Measurements from ENCODE around the gene RNASE8. TPM values are rescaled to one million over a fixed set of nuclear protein-coding genes. Genes with fewer than 3 reads are reported as not detected.

The RNASE8 gene
- total RNA-seq, 1 experiment from 2014 or later = not detected

DNA sequence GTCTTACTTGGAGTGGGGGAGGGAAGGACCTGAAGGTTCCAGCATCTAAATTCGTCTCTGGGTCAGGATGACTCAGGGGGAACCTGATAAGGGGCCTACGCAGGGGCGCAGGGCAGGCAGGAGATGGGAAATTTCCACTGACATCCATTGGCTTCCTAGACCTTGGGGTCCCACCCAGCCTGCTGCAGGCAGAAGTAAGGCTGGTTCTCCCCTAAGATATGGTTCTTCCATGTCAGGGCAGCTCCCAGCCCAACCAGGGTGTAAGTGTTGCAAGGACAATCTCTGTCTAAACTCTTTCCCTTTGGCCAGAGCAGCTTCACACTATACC, 30.7 kb upstream of the RNASE8 start:
- no peak for TF ChIP-seq SP1 (CRISPR knock-in tag; conservative IDR thresholded peaks at IDR 0.05)
- TF ChIP-seq MLX (CRISPR knock-in tag; IDR thresholded peaks at IDR 0.05) = no peak
- TF ChIP-seq, protein P1, sequence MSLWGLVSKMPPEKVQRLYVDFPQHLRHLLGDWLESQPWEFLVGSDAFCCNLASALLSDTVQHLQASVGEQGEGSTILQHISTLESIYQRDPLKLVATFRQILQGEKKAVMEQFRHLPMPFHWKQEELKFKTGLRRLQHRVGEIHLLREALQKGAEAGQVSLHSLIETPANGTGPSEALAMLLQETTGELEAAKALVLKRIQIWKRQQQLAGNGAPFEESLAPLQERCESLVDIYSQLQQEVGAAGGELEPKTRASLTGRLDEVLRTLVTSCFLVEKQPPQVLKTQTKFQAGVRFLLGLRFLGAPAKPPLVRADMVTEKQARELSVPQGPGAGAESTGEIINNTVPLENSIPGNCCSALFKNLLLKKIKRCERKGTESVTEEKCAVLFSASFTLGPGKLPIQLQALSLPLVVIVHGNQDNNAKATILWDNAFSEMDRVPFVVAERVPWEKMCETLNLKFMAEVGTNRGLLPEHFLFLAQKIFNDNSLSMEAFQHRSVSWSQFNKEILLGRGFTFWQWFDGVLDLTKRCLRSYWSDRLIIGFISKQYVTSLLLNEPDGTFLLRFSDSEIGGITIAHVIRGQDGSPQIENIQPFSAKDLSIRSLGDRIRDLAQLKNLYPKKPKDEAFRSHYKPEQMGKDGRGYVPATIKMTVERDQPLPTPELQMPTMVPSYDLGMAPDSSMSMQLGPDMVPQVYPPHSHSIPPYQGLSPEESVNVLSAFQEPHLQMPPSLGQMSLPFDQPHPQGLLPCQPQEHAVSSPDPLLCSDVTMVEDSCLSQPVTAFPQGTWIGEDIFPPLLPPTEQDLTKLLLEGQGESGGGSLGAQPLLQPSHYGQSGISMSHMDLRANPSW (CRISPR knock-in tag; conservative IDR thresholded peaks at IDR 0.05; ENCODE audit: low read depth) = no peak
- no peak for TF ChIP-seq ZBTB21 (CRISPR knock-in tag; IDR thresholded peaks at IDR 0.05; ENCODE audit: borderline replicate concordance)
- TF ChIP-seq KAT7 (CRISPR knock-in tag; IDR thresholded peaks at IDR 0.05; ENCODE audit: borderline replicate concordance) = no peak
- no peak for TF ChIP-seq MYBL2 (CRISPR knock-in tag; IDR thresholded peaks at IDR 0.05)
- TF ChIP-seq, protein P2, sequence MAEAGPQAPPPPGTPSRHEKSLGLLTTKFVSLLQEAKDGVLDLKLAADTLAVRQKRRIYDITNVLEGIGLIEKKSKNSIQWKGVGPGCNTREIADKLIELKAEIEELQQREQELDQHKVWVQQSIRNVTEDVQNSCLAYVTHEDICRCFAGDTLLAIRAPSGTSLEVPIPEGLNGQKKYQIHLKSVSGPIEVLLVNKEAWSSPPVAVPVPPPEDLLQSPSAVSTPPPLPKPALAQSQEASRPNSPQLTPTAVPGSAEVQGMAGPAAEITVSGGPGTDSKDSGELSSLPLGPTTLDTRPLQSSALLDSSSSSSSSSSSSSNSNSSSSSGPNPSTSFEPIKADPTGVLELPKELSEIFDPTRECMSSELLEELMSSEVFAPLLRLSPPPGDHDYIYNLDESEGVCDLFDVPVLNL (CRISPR knock-in tag; IDR thresholded peaks at IDR 0.05; ENCODE audit: borderline replicate concordance, low read depth) = no peak
- TF ChIP-seq ZNF121 (CRISPR knock-in tag; IDR thresholded peaks at IDR 0.05) = no peak
- TF ChIP-seq, protein P3, sequence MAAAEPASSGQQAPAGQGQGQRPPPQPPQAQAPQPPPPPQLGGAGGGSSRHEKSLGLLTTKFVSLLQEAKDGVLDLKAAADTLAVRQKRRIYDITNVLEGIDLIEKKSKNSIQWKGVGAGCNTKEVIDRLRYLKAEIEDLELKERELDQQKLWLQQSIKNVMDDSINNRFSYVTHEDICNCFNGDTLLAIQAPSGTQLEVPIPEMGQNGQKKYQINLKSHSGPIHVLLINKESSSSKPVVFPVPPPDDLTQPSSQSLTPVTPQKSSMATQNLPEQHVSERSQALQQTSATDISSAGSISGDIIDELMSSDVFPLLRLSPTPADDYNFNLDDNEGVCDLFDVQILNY (CRISPR knock-in tag; IDR thresholded peaks at IDR 0.05) = no peak
- TF ChIP-seq ZSCAN18 (CRISPR knock-in tag; IDR thresholded peaks at IDR 0.05) = no peak
- no peak for TF ChIP-seq AFF4 (CRISPR knock-in tag; IDR thresholded peaks at IDR 0.05; ENCODE audit: borderline replicate concordance)
- TF ChIP-seq FOXP1 (CRISPR knock-in tag; IDR thresholded peaks at IDR 0.05; ENCODE audit: borderline replicate concordance) = no peak
- TF ChIP-seq ZNF317 (CRISPR knock-in tag; IDR thresholded peaks at IDR 0.05; ENCODE audit: borderline replicate concordance, low read depth) = no peak
- no peak for TF ChIP-seq OVOL2 (CRISPR knock-in tag; IDR thresholded peaks at IDR 0.05; ENCODE audit: borderline replicate concordance)
- Mint-ChIP-seq H3K27me3 (ENCODE audit: low read depth) (peaks cover 39% of the 10 kb centered on the region), H3K4me3 (peak overlapping the region; percentile 53), H3K36me3 (no peaks in the 10 kb centered on the region; the same call in 1 of the 2 replicates), H3K9me3 (no peaks in the 10 kb centered on the region), H3K27ac (peak overlapping the region; percentile 39; the same call in 1 of the 2 replicates), H3K4me1 (peaks cover 39% of the 10 kb centered on the region)
- POLR2A ChIA-PET = interaction anchor here (1.1 to 1.7 kb wide), 3 partner anchors 12 to 44 kb away, joined by 3 to 12 read pairs (median 12); partner anchors contain the start of gene ARHGEF40
- ATAC-seq (no peak), DNase-seq (ENCODE audit: low spot score) (no peak)
- CTCF ChIA-PET = interaction anchor here (0.6 to 12.2 kb wide), 9 partner anchors 12 to 335 kb away, joined by 3 to 104 read pairs (median 6); no protein-coding TSS in a partner anchor

All from WTC11 (cell line).